MG63 (cell line): ENCODE measurements around the gene MPDU1. TPM values are rescaled to one million over a fixed set of nuclear protein-coding genes. Genes with fewer than 3 reads are reported as not detected.

Experiments used
- DNase-seq: peaks from one replicate; pipeline ENCODE4 v3.0.0-alpha.2; 2020
- H3K27me3 ChIP-seq: fragments of 250-450 bp; sonication (Bioruptor Pico); 2 replicates; pipeline ENCODE4 v1.5.1; 2020; ENCODE audit warnings: mild to moderate bottlenecking, moderate library complexity
- H3K36me3 ChIP-seq: fragments of 250-450 bp; sonication (Bioruptor Pico); 2 replicates; pipeline ENCODE4 v1.5.1; 2020; ENCODE audit warnings: mild to moderate bottlenecking, moderate library complexity
- H3K4me3 ChIP-seq: fragments of 250-450 bp; sonication (Bioruptor Pico); 2 replicates; pipeline ENCODE4 v1.5.1; 2020; ENCODE audit warnings: mild to moderate bottlenecking, moderate library complexity
- H3K9me3 ChIP-seq: fragments of 250-450 bp; sonication (Bioruptor Pico); 2 replicates; pipeline ENCODE4 v1.5.1; 2020; ENCODE audit warnings: mild to moderate bottlenecking, moderate library complexity
- total RNA-seq: library from RNA; depleted of rRNA; stranded (reverse); fragments of >200 nt; shearing (Covaris generic); gene quantifications from 2 replicates; pipeline ENCODE4 v1.2.3, GENCODE V29; 2014; ENCODE audit warnings: low replicate concordance

Gene MPDU1
- total RNA-seq, 1 experiment from 2014 or later = 96.0 TPM

- no peaks in the 10 kb centered on the region for H3K27me3 ChIP-seq
- no peak overlapping the region for H3K4me3 ChIP-seq
- H3K36me3 ChIP-seq = peaks cover 59% of the 10 kb centered on the region
- DNase-seq = no peak
- no peaks in the 10 kb centered on the region for H3K9me3 ChIP-seq
Measured at GRCh38 chr17:7575959-7576358, 7.7 kb upstream of the MPDU1 start.

- H3K27me3 ChIP-seq = no peaks in the 10 kb centered on the region
- H3K9me3 ChIP-seq = no peaks in the 10 kb centered on the region
- DNase-seq = no peak
- no peak overlapping the region for H3K4me3 ChIP-seq
- H3K36me3 ChIP-seq = peaks cover 59% of the 10 kb centered on the region
Measured at GRCh38 chr17:7576432-7576937, 7.2 kb upstream of the MPDU1 start.

DNA sequence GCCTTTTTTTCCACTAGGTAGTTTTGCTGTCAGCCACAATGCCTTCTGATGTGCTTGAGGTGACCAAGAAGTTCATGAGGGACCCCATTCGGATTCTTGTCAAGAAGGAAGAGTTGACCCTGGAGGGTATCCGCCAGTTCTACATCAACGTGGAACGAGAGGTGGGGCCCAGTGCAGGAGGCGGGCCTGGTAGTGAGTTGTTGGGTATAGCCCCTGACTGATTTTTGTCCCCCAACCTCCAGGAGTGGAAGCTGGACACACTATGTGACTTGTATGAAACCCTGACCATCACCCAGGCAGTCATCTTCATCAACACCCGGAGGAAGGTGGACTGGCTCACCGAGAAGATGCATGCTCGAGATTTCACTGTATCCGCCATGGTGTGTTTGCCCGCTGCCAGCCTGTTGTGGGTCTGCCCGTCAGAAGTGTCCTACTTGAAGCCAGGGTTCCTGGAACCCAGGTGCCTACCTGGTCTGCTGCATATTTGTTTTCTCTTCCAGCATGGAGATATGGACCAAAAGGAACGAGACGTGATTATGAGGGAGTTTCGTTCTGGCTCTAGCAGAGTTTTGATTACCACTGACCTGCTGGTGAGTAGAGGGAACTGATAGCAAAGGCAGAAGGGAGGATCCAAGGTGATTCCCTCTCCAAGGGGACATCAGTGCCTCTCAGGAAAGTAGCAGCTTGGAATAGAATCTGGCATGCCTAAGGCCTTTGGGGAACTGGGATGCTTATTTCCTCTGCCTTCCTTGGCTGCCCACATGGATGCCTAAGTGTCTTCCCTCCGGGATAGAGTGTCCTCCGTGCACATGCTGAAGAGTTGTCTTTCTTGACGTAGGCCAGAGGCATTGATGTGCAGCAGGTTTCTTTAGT is 6.1 kb upstream of the MPDU1 start:
- no peak for DNase-seq
- H3K4me3 ChIP-seq = no peak overlapping the region
- peaks cover 59% of the 10 kb centered on the region for H3K36me3 ChIP-seq
- no peaks in the 10 kb centered on the region for H3K27me3 ChIP-seq
- no peaks in the 10 kb centered on the region for H3K9me3 ChIP-seq

DNA sequence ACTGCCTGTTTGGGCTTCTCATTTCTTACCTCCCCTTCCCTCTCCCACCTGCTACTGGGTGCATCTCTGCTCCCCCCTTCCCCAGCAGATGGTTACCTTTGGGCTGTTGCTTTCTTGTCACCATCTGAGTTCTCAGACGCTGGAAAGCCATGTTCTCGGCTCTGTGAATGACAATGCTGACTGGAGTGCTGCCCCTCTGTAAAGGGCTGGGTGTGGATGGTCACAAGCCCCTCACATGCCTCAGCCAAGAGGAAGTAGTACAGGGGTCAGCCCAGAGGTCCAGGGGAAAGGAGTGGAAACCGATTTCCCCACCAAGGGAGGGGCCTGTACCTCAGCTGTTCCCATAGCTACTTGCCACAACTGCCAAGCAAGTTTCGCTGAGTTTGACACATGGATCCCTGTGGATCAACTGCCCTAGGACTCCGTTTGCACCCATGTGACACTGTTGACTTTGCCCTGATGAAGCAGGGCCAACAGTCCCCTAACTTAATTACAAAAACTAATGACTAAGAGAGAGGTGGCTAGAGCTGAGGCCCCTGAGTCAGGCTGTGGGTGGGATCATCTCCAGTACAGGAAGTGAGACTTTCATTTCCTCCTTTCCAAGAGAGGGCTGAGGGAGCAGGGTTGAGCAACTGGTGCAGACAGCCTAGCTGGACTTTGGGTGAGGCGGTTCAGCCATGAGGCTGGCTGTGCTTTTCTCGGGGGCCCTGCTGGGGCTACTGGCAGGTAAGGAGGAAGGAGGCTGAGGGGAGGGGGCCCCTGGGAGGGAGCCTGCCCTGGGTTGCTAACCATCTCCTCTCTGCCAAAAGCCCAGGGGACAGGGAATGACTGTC is 4.4 kb upstream of the MPDU1 start, which contains the start of gene CD68:
CD68 (plus strand) TSS at position 638 of the 833 bp plus-strand sequence; CDS start at position 678, 40 bp downstream.
- Histone ChIP-seq H3K4me3 (peak within 1 kb of the TSS; percentile 30), H3K9me3 (no peaks in the 10 kb centered on the region), H3K36me3 (peaks cover 44% of the 10 kb centered on the region), H3K27me3 (no peaks in the 10 kb centered on the region)
- peak; percentile 82 for DNase-seq

DNA sequence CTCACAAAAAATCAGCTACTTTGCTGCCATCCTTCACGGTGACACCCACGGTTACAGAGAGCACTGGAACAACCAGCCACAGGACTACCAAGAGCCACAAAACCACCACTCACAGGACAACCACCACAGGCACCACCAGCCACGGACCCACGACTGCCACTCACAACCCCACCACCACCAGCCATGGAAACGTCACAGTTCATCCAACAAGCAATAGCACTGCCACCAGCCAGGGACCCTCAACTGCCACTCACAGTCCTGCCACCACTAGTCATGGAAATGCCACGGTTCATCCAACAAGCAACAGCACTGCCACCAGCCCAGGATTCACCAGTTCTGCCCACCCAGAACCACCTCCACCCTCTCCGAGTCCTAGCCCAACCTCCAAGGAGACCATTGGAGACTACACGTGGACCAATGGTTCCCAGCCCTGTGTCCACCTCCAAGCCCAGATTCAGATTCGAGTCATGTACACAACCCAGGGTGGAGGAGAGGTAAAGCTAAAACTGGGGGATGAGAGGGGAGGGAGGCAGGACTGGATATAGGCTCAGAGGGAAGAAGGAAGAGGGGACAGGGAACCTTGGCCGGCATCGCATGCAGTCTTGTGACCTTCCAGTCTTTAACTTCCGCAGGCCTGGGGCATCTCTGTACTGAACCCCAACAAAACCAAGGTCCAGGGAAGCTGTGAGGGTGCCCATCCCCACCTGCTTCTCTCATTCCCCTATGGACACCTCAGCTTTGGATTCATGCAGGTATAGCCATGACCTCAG is 3.6 kb upstream of the MPDU1 start:
- Histone ChIP-seq H3K36me3 (peaks cover 36% of the 10 kb centered on the region), H3K27me3 (no peaks in the 10 kb centered on the region), H3K9me3 (no peaks in the 10 kb centered on the region), H3K4me3 (peak overlapping the region; percentile 30)
- no peak for DNase-seq

- H3K27me3 ChIP-seq = no peaks in the 10 kb centered on the region
- no peak overlapping the region for H3K4me3 ChIP-seq
- DNase-seq = no peak
- no peaks in the 10 kb centered on the region for H3K9me3 ChIP-seq
- H3K36me3 ChIP-seq = peaks cover 27% of the 10 kb centered on the region
Measured at GRCh38 chr17:7580604-7581575, 2.8 kb upstream of the MPDU1 start.

GRCh38 chr17:7582396-7583252 is 1.0 kb upstream of the MPDU1 start:
- H3K36me3 ChIP-seq = peaks cover 10% of the 10 kb centered on the region
- H3K9me3 ChIP-seq = no peaks in the 10 kb centered on the region
- no peak for DNase-seq
- no peaks in the 10 kb centered on the region for H3K27me3 ChIP-seq
- no peak overlapping the region for H3K4me3 ChIP-seq

DNA sequence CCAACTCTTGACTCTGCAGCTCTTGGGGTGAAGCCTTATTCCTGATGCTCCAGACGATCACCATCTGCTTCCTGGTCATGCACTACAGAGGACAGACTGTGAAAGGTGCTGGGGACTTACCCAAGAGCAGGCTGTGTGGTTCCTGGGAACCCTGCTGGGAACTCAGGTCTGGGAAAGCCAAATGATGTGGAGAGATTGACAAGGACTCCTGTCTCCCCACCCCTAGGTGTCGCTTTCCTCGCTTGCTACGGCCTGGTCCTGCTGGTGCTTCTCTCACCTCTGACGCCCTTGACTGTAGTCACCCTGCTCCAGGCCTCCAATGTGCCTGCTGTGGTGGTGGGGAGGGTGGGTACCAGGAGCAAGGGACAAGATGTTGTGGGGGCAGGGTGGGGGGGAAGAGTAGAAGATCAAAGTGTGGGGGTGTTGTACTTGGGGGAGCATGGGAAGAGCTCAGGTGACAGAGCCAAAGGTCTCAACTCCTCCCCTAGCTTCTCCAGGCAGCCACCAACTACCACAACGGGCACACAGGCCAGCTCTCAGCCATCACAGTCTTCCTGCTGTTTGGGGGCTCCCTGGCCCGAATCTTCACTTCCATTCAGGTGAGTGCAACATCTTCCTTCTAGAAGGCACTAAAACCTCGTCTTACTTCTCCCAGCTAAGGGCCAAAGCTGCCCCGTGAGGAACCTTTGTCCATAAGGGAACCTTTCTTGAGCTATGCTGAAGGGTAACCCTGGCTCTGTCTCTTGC is 3.2 kb downstream of the MPDU1 start:
- Histone ChIP-seq H3K36me3 (peaks cover 2% of the 10 kb centered on the region; the same call in 1 of the 2 replicates), H3K27me3 (no peaks in the 10 kb centered on the region), H3K4me3 (no peak overlapping the region), H3K9me3 (no peaks in the 10 kb centered on the region)
- no peak for DNase-seq

DNA sequence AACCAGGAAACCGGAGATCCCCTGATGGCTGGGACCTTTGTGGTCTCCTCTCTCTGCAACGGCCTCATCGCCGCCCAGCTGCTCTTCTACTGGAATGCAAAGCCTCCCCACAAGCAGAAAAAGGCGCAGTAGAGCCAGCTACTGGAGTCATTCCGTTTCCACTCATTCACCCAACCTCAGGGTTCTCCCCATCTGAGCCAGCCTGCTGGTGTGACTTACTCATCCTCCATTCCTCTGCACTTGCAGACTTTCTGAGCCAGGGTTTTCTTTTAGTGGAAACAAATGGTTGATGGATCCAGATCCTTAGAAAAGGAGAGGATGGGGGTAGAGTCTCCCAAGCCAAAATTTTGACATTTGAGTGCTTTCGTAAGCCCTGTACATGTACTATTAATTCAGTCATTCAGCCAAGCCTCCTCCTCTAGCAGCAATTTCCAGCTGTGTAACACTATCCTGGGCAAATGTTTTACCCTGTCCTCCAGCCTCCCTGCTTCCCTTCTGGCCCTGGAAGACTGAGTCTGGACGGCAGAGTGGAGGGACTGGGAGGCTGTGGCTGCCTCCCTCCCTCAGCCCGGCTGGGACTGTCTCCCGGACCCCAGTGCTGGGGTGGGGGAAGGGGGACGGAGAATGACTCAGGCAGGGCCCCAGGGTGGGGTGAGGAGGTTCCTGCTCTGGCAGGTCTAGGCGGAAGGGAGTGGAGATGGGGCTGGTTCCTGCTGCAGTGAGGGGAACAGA is 3.9 kb downstream of the MPDU1 start:
- H3K27me3 ChIP-seq = no peaks in the 10 kb centered on the region
- no peak overlapping the region for H3K4me3 ChIP-seq
- H3K36me3 ChIP-seq = peaks cover 2% of the 10 kb centered on the region; the same call in 1 of the 2 replicates
- H3K9me3 ChIP-seq = no peaks in the 10 kb centered on the region
- DNase-seq = peak; percentile 67

DNA sequence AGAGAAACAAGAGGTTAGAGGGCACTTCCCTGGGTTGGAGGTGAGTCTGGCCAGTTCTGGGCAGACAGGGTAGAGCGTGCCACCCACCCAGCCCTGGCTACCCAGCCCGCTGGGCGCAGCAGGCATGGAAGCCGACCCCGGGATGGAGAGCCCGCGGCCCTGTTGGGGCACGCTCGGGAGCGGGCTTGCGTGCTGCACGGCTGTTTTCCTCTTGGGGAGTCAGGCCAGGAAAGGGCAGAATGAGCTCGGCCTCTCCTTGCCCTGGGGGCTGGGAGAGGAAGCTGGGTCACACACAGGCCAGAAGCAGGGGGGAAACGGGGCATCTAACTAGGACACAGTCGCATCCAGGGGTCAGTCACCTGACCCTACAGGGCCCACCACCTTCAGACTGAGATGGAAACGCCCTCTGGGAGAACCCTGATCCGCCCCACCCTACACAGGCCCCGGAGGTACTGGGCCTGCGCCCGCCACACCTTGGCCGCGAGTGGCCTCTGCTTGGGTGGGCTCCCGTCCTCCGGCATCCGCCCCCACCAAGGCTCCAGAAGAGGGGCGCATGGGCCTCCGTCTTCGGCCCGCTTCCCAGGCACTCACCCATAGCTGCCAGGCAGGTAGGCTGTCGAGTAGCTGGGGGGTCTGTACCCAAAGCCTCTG is 5.0 kb downstream of the MPDU1 start:
- Histone ChIP-seq H3K9me3 (no peaks in the 10 kb centered on the region), H3K36me3 (peaks cover 2% of the 10 kb centered on the region; the same call in 1 of the 2 replicates), H3K27me3 (no peaks in the 10 kb centered on the region), H3K4me3 (no peak overlapping the region)
- DNase-seq = no peak

GRCh38 chr17:7589204-7589868 is 5.7 kb downstream of the MPDU1 start:
- H3K4me3 ChIP-seq = no peak overlapping the region
- H3K36me3 ChIP-seq = peaks cover 6% of the 10 kb centered on the region
- H3K9me3 ChIP-seq = no peaks in the 10 kb centered on the region
- no peaks in the 10 kb centered on the region for H3K27me3 ChIP-seq
- no peak for DNase-seq

GRCh38 chr17:7589891-7590691 is 6.4 kb downstream of the MPDU1 start, which contains the start of gene SOX15:
Gene SOX15, minus strand, starts transcription at chr17:7590094. Its CDS starts 418 bp downstream, at chr17:7589676.
- Histone ChIP-seq H3K4me3 (no peak within 1 kb of the TSS), H3K36me3 (peaks cover 9% of the 10 kb centered on the region)

More at GRCh38 chr17:7589891-7590691, 6.4 kb downstream of the MPDU1 start, which contains the start of gene SOX15:
- no peak for DNase-seq
- Histone ChIP-seq H3K9me3 (no peaks in the 10 kb centered on the region), H3K27me3 (no peaks in the 10 kb centered on the region)
